ENCODE data around the gene BCO1.
"Not testable (repeated sequence)": the region's sequence is repeated elsewhere in the genome, so short reads cannot be mapped to it uniquely, and the experiment has no call there.

The BCO1 gene

GRCh38 chr16:81221731-81222130 lies 16.8 kb upstream of the BCO1 start:
- TF ChIP-seq ZNF830 (tag by site-specific recombination; IDR thresholded peaks at IDR 0.05; ENCODE audit: low read depth) (no peak), ZNF624 (tag by site-specific recombination; IDR thresholded peaks at IDR 0.05) (no peak), SCRT1 (tag by site-specific recombination; IDR thresholded peaks at IDR 0.05; ENCODE audit: borderline replicate concordance) (no peak), ZNF266 (tag by site-specific recombination; IDR thresholded peaks at IDR 0.05; ENCODE audit: low read depth) (no peak), ZNF184 (tag by site-specific recombination; IDR thresholded peaks at IDR 0.05) (no peak), GLI4 (tag by site-specific recombination; IDR thresholded peaks at IDR 0.05) (no peak), ZNF670 (tag by site-specific recombination; IDR thresholded peaks at IDR 0.05; ENCODE audit: low read depth) (no peak), ZNF791 (tag by site-specific recombination; IDR thresholded peaks at IDR 0.05) (no peak), ZNF146 (tag by site-specific recombination; IDR thresholded peaks at IDR 0.05) (no peak), ZNF48 (tag by site-specific recombination; IDR thresholded peaks at IDR 0.05) (no peak), ZNF580 (tag by site-specific recombination; IDR thresholded peaks at IDR 0.05) (no peak), ZNF341 (tag by site-specific recombination; IDR thresholded peaks at IDR 0.05; ENCODE audit: low read depth) (no peak), ZNF214 (tag by site-specific recombination; IDR thresholded peaks at IDR 0.05; ENCODE audit: borderline replicate concordance) (no peak), ZNF169 (tag by site-specific recombination; IDR thresholded peaks at IDR 0.05) (no peak), ZNF138 (tag by site-specific recombination; IDR thresholded peaks at IDR 0.05; ENCODE audit: borderline replicate concordance) (no peak)
- TF ChIP-seq, protein P1, sequence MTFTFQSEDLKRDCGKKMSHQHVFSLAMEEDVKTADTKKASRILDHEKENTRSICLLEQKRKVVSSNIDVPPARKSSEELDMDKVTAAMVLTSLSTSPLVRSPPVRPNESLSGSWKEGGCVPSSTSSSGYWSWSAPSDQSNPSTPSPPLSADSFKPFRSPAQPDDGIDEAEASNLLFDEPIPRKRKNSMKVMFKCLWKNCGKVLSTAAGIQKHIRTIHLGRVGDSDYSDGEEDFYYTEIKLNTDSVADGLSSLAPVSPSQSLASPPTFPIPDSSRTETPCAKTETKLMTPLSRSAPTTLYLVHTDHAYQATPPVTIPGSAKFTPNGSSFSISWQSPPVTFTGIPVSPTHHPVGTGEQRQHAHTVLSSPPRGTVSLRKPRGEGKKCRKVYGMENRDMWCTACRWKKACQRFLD (tag by site-specific recombination; IDR thresholded peaks at IDR 0.05) = no peak
- TF ChIP-seq, protein P2, sequence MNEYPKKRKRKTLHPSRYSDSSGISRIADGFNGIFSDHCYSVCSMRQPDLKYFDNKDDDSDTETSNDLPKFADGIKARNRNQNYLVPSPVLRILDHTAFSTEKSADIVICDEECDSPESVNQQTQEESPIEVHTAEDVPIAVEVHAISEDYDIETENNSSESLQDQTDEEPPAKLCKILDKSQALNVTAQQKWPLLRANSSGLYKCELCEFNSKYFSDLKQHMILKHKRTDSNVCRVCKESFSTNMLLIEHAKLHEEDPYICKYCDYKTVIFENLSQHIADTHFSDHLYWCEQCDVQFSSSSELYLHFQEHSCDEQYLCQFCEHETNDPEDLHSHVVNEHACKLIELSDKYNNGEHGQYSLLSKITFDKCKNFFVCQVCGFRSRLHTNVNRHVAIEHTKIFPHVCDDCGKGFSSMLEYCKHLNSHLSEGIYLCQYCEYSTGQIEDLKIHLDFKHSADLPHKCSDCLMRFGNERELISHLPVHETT (tag by site-specific recombination; IDR thresholded peaks at IDR 0.05) = no peak
- TF ChIP-seq, protein P3, sequence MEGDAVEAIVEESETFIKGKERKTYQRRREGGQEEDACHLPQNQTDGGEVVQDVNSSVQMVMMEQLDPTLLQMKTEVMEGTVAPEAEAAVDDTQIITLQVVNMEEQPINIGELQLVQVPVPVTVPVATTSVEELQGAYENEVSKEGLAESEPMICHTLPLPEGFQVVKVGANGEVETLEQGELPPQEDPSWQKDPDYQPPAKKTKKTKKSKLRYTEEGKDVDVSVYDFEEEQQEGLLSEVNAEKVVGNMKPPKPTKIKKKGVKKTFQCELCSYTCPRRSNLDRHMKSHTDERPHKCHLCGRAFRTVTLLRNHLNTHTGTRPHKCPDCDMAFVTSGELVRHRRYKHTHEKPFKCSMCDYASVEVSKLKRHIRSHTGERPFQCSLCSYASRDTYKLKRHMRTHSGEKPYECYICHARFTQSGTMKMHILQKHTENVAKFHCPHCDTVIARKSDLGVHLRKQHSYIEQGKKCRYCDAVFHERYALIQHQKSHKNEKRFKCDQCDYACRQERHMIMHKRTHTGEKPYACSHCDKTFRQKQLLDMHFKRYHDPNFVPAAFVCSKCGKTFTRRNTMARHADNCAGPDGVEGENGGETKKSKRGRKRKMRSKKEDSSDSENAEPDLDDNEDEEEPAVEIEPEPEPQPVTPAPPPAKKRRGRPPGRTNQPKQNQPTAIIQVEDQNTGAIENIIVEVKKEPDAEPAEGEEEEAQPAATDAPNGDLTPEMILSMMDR (tag by site-specific recombination; IDR thresholded peaks at IDR 0.05) = no peak
- H3K4me3 ChIP-seq (ENCODE audit: low read depth, low read length) = no peak overlapping the region
- H3K27ac ChIP-seq (ENCODE audit: extremely low read depth, low read depth, low read length) = no peak overlapping the region
- H3K36me3 ChIP-seq (ENCODE audit: control insufficient read depth in 2 of 2, insufficient read depth in 1 of 2, low read length in 2 of 2) = no peaks in the 10 kb centered on the region
- H3K9me3 ChIP-seq (ENCODE audit: control insufficient read depth, insufficient read depth, low read depth, low read length) = no peaks in the 10 kb centered on the region
- H3K4me1 ChIP-seq (ENCODE audit: control insufficient read depth, insufficient read depth, low read length) = no peaks in the 10 kb centered on the region
- POLR2A ChIA-PET = no interaction called here
- CTCF ChIA-PET = interaction anchor here (0.7 to 2.4 kb wide), 2 partner anchors 10 to 17 kb away, joined by 3 to 11 read pairs; no protein-coding TSS in a partner anchor

DNA sequence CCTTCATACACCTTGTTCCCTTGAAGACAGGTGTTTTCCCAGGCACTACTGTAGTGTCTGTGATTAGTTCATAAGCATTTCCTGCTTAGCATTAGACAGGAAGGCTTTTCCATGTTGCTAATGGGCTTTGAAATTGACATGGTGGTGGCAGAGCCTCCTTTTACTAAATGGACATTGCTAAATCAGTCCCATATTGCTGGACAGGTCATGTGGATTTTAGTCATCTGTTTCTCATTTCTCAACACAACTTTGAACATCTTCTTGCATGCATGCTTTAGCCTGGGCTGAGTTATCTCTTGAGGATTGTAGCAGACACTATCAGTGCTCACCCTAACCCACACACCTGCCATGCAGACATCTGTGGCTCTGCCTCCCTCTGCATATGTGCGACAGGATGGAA lies 13.7 kb upstream of the BCO1 start:
- no peaks in the 10 kb centered on the region for H3K9me3 ChIP-seq (ENCODE audit: control insufficient read depth, insufficient read depth, low read depth, low read length)
- no peaks in the 10 kb centered on the region for H3K4me1 ChIP-seq (ENCODE audit: control insufficient read depth, insufficient read depth, low read length)
- ChIA-PET POLR2A (no interaction called here), CTCF (no interaction called here)
- H3K36me3 ChIP-seq (ENCODE audit: control insufficient read depth in 2 of 2, insufficient read depth in 1 of 2, low read length in 2 of 2) = no peaks in the 10 kb centered on the region
- no peak overlapping the region for H3K4me3 ChIP-seq (ENCODE audit: low read depth, low read length)
- TF ChIP-seq, protein P4, sequence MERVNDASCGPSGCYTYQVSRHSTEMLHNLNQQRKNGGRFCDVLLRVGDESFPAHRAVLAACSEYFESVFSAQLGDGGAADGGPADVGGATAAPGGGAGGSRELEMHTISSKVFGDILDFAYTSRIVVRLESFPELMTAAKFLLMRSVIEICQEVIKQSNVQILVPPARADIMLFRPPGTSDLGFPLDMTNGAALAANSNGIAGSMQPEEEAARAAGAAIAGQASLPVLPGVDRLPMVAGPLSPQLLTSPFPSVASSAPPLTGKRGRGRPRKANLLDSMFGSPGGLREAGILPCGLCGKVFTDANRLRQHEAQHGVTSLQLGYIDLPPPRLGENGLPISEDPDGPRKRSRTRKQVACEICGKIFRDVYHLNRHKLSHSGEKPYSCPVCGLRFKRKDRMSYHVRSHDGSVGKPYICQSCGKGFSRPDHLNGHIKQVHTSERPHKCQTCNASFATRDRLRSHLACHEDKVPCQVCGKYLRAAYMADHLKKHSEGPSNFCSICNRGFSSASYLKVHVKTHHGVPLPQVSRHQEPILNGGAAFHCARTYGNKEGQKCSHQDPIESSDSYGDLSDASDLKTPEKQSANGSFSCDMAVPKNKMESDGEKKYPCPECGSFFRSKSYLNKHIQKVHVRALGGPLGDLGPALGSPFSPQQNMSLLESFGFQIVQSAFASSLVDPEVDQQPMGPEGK (tag by site-specific recombination; IDR thresholded peaks at IDR 0.05) = no peak
- TF ChIP-seq ZNF473 (tag by site-specific recombination; IDR thresholded peaks at IDR 0.05) = no peak
- TF ChIP-seq ZNF48 (tag by site-specific recombination; IDR thresholded peaks at IDR 0.05) = no peak
- no peak for TF ChIP-seq ZNF449 (tag by site-specific recombination; IDR thresholded peaks at IDR 0.05)
- no peak overlapping the region for H3K27ac ChIP-seq (ENCODE audit: extremely low read depth, low read depth, low read length)

- H3K9me3 ChIP-seq (ENCODE audit: control insufficient read depth, insufficient read depth, low read depth, low read length); H3K4me3 ChIP-seq (ENCODE audit: low read depth, low read length); H3K27ac ChIP-seq (ENCODE audit: extremely low read depth, low read depth, low read length); POLR2A ChIA-PET; H3K4me1 ChIP-seq (ENCODE audit: control insufficient read depth, insufficient read depth, low read length); H3K36me3 ChIP-seq (ENCODE audit: control insufficient read depth in 2 of 2, insufficient read depth in 1 of 2, low read length in 2 of 2): not testable (repeated sequence)
- CTCF ChIA-PET = interaction anchor here (2.1 kb wide), 1 partner anchor 21 kb away, joined by 7 read pairs; no protein-coding TSS in a partner anchor
Measured at GRCh38 chr16:81225697-81226096, 12.8 kb upstream of the BCO1 start.

Data from HEK293 (cell line).